DOHH2 (cell line): ENCODE results near the gene TPP1.

Source experiments
- EZH2phosphoT487 ChIP-seq: fragments of 200-600 bp; sonication (generic); IDR thresholded peaks from 2 replicates; pipeline ENCODE4 v1.6.1; 2017; ENCODE audit warnings: borderline replicate concordance, mild to moderate bottlenecking, antibody characterized with exemption, low read length, moderate library complexity, mixed read lengths
- TF ChIP-seq, protein P1 (sequence below): fragments of 200-600 bp; sonication (generic); IDR thresholded peaks from one replicate; pipeline ENCODE4 v1.5.1; 2014; ENCODE audit warnings: antibody characterized with exemption, mild to moderate bottlenecking, low read depth, low read length; ENCODE audit not compliant: poor library complexity, severe bottlenecking

DNA sequence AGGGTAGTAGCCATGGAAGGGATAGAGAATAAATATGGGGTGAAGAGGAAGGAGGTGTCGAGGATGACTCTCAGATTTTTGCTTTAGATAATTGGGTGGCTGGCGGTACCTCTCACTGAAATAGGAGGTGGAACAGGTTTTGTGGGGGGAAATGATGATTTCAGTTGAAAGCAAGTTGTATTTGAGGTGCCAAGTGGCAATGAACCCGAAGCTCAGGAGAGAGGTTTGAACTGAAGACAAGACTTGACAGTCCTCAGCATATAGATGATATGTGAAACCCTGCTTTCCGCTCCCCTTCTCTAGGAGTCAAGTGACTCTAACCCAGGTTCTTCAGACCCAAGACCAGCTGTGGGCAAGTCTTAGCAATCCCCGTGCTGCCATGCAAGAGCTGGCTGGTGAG lies 49.5 kb downstream of the TPP1 start:
- TF ChIP-seq, protein P1, sequence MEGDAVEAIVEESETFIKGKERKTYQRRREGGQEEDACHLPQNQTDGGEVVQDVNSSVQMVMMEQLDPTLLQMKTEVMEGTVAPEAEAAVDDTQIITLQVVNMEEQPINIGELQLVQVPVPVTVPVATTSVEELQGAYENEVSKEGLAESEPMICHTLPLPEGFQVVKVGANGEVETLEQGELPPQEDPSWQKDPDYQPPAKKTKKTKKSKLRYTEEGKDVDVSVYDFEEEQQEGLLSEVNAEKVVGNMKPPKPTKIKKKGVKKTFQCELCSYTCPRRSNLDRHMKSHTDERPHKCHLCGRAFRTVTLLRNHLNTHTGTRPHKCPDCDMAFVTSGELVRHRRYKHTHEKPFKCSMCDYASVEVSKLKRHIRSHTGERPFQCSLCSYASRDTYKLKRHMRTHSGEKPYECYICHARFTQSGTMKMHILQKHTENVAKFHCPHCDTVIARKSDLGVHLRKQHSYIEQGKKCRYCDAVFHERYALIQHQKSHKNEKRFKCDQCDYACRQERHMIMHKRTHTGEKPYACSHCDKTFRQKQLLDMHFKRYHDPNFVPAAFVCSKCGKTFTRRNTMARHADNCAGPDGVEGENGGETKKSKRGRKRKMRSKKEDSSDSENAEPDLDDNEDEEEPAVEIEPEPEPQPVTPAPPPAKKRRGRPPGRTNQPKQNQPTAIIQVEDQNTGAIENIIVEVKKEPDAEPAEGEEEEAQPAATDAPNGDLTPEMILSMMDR = no peak
- TF ChIP-seq EZH2phosphoT487 = no peak
